ENCODE data around the gene ZBED4.

DNA sequence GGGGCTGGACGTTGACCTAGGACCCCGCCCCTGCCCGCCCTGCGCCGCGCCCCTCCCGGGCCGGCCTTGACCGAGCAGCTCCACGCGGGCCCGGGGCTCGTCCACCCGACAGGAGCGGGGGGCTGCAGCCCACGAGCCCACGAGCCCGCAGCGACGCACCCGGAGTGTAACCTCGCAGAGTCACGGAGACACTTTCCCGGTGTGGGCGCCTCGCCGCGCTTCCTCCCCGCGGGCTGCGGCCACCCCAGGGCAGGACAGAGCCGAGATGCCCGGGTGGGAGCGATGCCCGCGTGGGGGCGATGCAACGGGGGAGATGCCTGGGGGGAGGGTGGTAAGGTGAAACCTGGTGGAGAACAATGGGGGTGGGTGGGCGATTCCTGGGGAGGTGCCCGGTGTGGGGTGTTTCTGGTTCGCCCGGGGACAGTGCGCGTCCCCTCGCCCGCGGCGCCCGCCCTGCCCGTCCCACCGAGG lies 4.9 kb upstream of the ZBED4 start:
- TF ChIP-seq, protein P1, sequence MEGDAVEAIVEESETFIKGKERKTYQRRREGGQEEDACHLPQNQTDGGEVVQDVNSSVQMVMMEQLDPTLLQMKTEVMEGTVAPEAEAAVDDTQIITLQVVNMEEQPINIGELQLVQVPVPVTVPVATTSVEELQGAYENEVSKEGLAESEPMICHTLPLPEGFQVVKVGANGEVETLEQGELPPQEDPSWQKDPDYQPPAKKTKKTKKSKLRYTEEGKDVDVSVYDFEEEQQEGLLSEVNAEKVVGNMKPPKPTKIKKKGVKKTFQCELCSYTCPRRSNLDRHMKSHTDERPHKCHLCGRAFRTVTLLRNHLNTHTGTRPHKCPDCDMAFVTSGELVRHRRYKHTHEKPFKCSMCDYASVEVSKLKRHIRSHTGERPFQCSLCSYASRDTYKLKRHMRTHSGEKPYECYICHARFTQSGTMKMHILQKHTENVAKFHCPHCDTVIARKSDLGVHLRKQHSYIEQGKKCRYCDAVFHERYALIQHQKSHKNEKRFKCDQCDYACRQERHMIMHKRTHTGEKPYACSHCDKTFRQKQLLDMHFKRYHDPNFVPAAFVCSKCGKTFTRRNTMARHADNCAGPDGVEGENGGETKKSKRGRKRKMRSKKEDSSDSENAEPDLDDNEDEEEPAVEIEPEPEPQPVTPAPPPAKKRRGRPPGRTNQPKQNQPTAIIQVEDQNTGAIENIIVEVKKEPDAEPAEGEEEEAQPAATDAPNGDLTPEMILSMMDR (IDR thresholded peaks at IDR 0.05) = no peak
- TF ChIP-seq POLR2A (IDR thresholded peaks at IDR 0.05) = no peak
